Testis (tissue), 2 donors: ENCODE results near the gene GNAO1.

ENCODE experiments used
- CTCF ChIP-seq, 3 experiments: fragments of 450-650 bp in 2 of 3; fragments of 200-600 bp in 1 of 3; sonication (generic) in 1 of 3; IDR thresholded peaks; one replicate each; pipeline ENCODE4 v1.5.1; 2016 to 2019; ENCODE audit warnings: antibody characterized with exemption in 3 of 3, mild to moderate bottlenecking in 2 of 3, moderate library complexity in 1 of 3
- POLR2A ChIP-seq: fragments of 450-650 bp; IDR thresholded peaks from one replicate; pipeline ENCODE4 v1.6.1; 2017; ENCODE audit warnings: antibody characterized with exemption, mild to moderate bottlenecking, moderate library complexity

- TF ChIP-seq CTCF (IDR thresholded peaks at IDR 0.05) (no peak), POLR2A (no peak)
These were observed 112.6 kb downstream of the GNAO1 start for GRCh38 chr16:56303880-56304279.
